ENCODE data around the gene RBMX2. TPM values are rescaled to one million over a fixed set of nuclear protein-coding genes. Genes with fewer than 3 reads are reported as not detected.

Gene RBMX2
- total RNA-seq, 1 experiment from 2014 or later, result 23.4 TPM

- no peaks in the 10 kb centered on the region for H3K9me3 Mint-ChIP-seq
- no peak for ATAC-seq
- no peaks in the 10 kb centered on the region for H3K4me1 Mint-ChIP-seq
- H3K27me3 Mint-ChIP-seq (ENCODE audit: low read depth), result no peaks in the 10 kb centered on the region; the same call in 1 of the 2 replicates
- no peaks in the 10 kb centered on the region for H3K36me3 Mint-ChIP-seq
- ChIA-PET CTCF (interaction anchor here (1.0 to 1.3 kb wide), 2 partner anchors 154 to 189 kb away, joined by 3 read pairs; no protein-coding TSS in a partner anchor), POLR2A (no interaction called here)
- DNase-seq (ENCODE audit: low spot score), result no peak
- H3K27ac Mint-ChIP-seq, result no peak overlapping the region
- no peak overlapping the region for H3K4me3 Mint-ChIP-seq
- no peak for TF ChIP-seq ELF4 (CRISPR knock-in tag; IDR thresholded peaks at IDR 0.05; ENCODE audit: low read depth)
- TF ChIP-seq IRF2 (CRISPR knock-in tag; IDR thresholded peaks at IDR 0.05; ENCODE audit: borderline replicate concordance, low read depth), result no peak
- TF ChIP-seq TCF7 (CRISPR knock-in tag; IDR thresholded peaks at IDR 0.05; ENCODE audit: low read depth), result no peak
- no peak for TF ChIP-seq MAX (CRISPR knock-in tag; IDR thresholded peaks at IDR 0.05)
- no peak for TF ChIP-seq NFATC4 (CRISPR knock-in tag; IDR thresholded peaks at IDR 0.05)
- TF ChIP-seq PRRX2 (CRISPR knock-in tag; IDR thresholded peaks at IDR 0.05), result no peak
- no peak for TF ChIP-seq JUN (CRISPR knock-in tag; IDR thresholded peaks at IDR 0.05)
- no peak for TF ChIP-seq USF2 (CRISPR knock-in tag; IDR thresholded peaks at IDR 0.05)
- TF ChIP-seq E2F5 (CRISPR knock-in tag; IDR thresholded peaks at IDR 0.05), result no peak
- TF ChIP-seq MYBL2 (CRISPR knock-in tag; IDR thresholded peaks at IDR 0.05), result no peak
- no peak for TF ChIP-seq CTCF (IDR thresholded peaks at IDR 0.05)
- TF ChIP-seq PREB (CRISPR knock-in tag; IDR thresholded peaks at IDR 0.05; ENCODE audit: borderline replicate concordance), result no peak
- TF ChIP-seq E2F1 (CRISPR knock-in tag; IDR thresholded peaks at IDR 0.05), result no peak
- no peak for TF ChIP-seq ZNF232 (CRISPR knock-in tag; IDR thresholded peaks at IDR 0.05)
- TF ChIP-seq ZNF396 (CRISPR knock-in tag; IDR thresholded peaks at IDR 0.05; ENCODE audit: borderline replicate concordance), result no peak
- no peak for TF ChIP-seq CBFB (CRISPR knock-in tag; IDR thresholded peaks at IDR 0.05; ENCODE audit: low read depth)
- TF ChIP-seq ZNF317 (CRISPR knock-in tag; IDR thresholded peaks at IDR 0.05; ENCODE audit: borderline replicate concordance, low read depth), result no peak
- TF ChIP-seq NR2C2 (CRISPR knock-in tag; IDR thresholded peaks at IDR 0.05), result no peak
- TF ChIP-seq ZBTB43 (CRISPR knock-in tag; IDR thresholded peaks at IDR 0.05), result no peak
- TF ChIP-seq AFF4 (CRISPR knock-in tag; IDR thresholded peaks at IDR 0.05; ENCODE audit: borderline replicate concordance), result no peak
These were observed 15.4 kb upstream of the RBMX2 start for GRCh38 chrX:130386408-130386808.
